ACHN (cell line): ENCODE measurements around the gene ELMOD3.
"Not testable (repeated sequence)": the region's sequence is repeated elsewhere in the genome, so short reads cannot be mapped to it uniquely, and the experiment has no call there.

ENCODE experiments used
- DNase-seq: peaks from one replicate; pipeline ENCODE4 v3.0.0-alpha.2; 2015
- in situ Hi-C: cut with HindIII; loops from 2 replicates; pipeline ENCODE4 v1.10.0; 2017; ENCODE audit warnings: low sequenced_read_pairs, low pct_ligation_motif_present, low pct_unique_long_range_greater_than_20kb

The ELMOD3 gene

DNA sequence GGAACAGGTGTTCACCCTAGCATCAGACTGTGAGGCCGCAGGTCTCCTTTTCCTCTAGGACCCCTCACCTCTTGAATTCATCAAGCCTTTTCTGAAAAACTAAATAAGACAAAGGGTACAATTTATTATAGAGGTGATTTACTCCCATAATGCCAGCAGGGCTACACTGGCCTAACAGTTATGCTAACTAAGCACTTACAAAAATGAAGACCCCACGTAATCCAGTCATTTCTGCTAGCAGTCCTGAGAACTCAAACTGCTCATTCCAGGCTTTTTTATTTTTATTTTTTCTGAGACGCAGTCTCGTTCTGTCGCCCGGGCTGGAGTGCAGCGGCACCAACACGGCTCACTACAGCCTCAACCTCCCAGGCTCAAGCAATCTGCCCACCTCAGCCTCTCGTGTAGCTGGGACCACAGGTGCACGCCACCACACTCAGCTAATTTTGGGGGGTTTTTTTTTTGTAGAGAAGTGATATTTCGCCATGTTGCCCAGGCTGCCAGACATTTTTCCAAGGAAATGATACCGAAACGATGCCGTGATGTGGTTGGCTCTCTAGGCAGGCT is 41.4 kb downstream of the ELMOD3 start:
- in situ Hi-C loops = no loop called here
- no peak for DNase-seq

DNA sequence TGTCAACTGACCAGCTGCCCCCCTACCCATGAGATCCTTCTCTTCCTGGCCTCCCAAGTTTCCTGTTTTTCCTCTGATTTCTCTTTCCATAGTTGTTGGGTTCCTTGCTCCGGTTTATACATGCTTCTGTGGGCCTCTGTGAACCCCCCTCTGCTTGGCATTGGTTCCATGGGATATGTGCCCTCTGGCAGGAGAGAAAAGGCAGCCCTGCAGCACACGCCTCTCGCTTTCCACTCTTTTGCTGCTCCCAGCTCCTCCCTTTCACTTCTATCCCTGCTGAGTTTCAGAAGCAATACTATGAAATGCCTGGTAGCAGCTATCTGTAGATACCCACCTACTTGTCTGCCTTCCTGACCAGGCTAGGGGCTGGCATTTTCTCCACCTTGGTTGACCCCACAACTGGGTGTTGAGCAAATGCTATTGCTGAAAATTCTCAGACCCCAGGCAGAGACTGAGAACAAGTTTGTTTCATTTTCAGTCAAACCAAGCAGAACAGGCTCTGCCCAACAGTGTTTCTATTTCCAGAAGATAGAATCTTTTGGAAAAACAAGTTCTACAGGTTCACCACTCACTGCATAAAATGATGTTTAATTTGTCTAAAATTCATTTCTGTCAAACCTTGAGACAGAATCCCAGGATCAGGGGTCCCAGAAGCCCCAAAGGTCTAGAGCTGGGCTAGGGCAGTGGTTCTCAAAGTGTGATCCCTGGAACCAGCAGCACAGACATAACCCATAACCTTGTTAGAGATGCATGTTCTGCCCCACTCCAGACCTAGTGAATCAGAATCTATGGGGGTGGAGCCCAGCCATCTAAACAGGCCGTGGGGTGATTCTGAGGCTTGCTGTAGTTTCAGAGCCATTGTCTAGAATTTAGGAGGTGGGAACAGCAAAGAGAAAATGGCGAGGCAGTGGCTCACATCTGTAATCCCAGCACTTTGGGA is 42.2 kb downstream of the ELMOD3 start:
- DNase-seq = no peak
- in situ Hi-C loops = no loop called here

DNA sequence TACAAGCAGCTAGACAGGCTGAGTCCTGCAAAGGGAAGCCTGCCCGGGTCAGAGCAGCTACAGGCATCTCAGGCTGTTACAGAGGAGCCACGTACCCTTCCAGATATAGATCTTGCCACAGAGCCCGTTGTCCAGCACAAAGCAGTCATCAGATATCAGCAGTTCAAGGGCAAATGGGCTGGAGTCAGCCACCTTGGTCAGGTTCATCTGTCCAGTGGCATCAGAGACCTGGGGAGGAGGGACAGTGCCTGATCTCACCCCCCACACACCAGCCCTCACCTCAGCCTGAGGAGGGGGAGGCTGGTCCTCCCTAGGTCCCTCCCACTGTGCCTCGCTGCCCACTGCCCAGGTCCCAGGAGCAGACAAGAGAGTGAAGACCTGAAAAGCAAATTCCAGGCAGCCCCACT is 43.4 kb downstream of the ELMOD3 start:
- in situ Hi-C loops = no loop called here
- DNase-seq = no peak

DNA sequence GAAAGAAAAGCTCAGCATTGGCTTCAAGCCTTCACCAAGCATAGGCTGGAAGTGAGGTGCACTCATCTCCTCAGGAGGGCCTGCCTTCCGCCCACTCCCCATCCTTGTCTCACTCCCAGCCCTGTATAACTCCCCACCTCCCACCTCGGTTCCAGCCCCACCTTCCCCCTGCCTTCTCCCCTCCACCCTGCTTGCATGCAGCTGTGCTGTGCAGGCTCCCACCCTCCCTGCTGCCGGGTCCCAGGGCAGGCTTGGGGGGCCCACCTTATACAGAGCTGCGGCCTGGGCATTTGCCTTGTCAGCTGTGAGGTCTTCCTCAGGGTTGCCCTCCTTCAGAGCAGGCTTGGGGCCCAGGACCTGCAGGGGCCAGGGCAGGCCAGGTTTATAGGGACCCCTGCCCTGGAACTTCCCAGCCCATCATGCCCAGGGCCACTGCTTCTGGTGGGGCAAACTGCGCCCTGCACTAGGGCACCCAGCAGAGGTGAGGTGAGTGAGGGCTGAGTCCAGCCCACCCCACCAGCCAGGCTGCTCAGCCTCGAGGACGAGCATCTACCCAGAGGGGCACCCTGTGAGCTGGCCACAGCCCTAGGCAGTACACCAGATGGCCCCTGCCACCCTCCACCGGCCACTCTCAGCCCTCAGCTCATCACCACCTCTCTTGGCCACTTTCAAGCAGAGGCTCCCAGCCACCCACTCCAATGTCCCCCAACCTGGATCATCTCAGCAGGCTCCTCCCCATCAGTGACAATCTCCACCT is 44.0 kb downstream of the ELMOD3 start:
- in situ Hi-C loops = no loop called here
- DNase-seq = no peak

DNA sequence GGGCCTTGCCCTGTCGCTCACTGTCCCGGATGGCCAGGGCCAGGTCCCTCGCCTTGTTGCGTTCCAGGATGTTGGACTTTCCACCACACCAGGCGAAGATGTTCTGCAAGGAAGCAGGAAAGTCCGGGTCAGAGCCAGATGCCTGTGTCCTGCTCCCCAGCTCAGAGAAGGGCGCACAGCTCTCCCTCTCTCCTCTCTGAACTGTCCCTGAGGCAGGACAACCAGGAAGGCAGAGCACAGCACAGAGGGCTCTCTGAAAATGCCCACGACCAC is 44.5 kb downstream of the ELMOD3 start:
- in situ Hi-C loops = no loop called here
- DNase-seq = no peak

DNA sequence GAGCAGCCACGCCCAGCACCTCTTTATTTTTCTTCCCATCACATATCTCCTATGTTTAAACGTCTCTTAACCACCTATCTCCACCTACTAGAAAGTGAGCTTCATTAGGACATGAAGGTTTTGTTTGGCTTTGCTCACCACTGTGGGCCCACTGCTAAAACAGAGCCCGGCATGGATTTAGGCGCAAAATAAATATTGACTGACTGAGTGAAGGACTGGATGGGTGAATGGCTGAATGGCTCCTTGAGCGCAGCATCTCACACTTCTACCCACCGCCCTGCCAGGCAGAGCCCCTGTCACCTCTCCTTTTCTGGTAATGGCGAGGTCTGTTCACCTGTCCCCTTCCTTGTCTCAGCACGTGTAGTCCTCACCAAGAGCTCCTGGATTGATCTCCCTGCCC is 45.5 kb downstream of the ELMOD3 start:
- DNase-seq = no peak
- in situ Hi-C loops = no loop called here

DNA sequence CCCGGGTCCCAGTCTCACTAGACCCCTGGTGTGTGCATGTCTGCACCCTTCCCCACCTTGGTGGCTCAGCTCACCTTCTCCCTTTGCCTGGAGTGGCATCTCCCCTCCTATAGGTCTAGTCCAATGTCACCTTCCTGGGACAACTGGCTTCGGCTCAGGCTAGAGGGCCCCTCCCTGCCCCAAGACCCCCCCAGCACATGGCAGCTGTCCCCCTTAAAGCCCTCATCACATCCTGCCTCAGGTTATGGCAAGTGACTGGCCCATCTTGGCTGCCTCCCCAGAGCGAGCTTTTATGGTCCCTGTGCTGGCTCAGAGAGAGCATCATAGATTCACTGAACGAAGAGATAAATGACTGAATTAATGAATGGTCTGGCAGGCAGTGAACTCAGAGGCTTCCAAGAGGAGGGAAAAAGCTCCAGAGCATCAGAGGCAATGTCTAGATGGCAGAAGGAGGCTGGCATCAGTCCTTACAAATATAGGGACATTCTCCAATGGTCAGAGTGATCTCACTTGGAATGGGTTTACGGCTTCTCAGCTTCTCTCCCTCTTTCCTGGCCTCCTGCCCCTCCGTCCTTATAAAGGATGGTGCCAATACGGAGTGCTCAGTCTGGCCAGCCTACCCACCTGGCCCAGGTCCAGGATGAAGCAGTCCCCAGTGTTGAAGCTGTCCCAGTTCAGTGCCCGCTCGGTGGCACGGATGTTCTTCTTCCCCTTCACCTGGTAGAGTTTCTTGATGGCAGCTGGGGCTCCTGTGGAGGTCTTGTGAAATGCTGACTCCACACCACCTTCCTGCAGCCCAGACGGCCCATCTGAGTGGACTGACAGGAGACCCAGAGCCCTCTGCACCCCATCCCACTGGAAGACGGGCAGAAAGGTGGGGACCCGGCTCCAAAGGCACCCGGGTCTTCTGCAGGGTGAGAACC is 46.2 kb downstream of the ELMOD3 start:
- in situ Hi-C loops = no loop called here
- no peak for DNase-seq

DNA sequence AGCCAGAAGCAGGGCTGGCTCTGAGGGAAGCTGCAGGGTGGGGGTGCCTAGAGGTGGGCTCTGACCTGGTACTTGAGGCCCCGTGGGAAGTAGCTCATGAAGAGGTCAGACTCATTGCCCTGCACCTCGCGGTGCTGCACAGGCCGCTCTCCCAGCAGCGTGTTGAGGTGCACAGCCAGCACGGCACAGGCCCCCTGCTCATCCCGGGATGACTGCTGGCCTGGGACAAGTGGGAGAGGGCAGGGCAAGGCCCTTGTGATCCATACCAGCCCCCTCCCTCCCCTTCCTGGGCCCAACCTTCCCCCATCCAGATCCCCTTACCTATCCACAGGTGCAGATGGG is 46.9 kb downstream of the ELMOD3 start:
- no peak for DNase-seq
- in situ Hi-C loops = no loop called here

DNA sequence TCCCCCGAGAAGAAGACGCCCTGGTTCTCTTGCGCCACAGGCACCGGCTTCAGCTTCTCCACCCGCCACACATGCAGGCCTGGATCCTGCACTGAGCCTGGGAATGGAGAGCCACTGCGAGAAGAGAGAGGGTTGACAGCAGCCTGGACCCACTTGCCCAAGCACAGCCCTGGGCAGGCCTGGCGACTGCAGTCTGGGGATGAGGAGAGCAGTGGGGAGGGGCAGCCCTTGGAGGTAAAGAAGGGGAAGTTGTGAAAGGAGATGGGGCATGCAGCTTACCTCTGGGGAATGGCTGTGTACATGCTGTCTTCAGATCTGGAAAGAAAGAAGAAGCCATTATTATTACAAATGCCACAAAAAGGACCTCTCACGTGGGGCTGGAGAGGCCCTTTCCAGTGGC is 47.3 kb downstream of the ELMOD3 start:
- in situ Hi-C loops = no loop called here

DNA sequence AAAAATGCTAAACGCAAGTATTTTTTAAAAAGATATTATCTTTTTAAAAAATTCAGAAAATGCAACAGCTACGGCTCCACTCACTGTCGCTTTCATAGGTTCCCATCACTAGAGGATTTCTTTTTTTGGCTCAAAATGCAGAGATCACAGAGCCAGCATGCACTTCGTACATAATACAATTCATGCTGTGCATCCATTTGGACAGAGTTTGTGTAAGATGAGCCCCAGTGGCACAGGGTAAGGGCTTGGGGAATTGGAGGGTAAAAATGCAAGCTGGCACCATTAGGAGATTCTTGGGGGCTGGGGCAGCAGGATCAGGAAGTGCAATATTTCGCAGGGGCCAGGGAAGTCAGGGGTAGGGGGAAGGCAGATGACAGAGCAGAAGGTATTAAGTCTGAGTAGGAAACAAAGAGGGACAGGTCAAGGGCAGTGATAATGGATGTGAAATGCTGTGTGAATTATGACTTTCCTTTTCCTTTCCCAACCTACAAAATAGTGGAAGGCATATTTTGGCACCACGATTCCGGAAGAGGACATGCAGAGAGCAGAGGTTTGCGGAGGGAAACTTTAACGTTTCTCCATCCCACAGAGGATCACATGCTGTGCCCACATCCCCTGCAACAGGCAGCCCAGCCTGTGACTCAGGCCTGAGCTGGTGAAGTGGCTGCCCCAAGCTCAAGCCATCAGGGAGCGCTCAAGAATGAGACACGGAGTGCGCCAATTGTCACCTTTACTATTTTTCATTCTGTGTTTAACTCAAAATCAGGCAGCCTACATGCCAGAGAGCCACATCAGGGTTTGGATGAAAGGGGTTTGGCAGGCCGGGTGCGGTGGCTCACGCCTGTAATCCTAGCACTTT is 50.9 kb downstream of the ELMOD3 start:
- in situ Hi-C loops = no loop called here
- peak; percentile 85 for DNase-seq

More for the DNA sequence above, 47.3 kb downstream of the ELMOD3 start:
- DNase-seq = no peak

DNA sequence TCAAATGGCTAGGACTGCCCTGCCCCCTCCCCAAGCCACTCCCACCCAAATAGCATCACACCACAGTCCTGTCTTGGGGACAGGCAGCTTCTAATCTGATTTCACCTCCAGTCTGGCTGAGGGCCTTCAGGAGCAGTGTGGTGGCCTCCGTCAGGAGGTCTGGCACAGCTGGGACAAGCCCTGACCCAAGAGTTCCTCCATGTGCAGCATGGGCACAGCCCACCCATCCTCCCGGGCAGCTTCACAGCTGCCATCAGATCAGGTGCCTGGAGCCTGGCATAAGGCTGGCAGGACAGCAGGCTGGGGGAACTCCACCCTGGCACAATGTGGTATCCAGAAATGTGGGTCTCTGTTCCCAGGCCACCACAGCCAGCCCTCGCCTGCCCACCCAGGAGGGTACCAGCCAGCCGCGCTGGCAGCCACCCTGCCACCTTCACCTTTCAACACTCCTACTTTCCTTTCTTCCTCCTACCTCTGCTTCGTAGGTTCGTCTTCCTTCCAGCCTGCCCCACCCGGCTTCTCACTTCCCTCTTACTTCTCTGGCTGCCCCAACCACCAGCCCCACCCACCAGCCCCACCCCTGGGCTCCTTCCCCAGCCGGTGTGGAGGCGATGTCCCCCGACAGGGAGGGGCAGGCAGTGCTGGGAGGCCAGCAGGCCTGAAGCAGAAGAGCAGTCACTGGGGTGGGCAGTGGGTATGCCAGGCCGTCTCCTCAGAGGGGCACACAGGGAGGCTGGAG is 55.4 kb downstream of the ELMOD3 start, which contains the start of gene CAPG:
Gene CAPG (minus strand): TSS at position 522 of the 739 bp plus-strand sequence. CDS start 8,221 bp downstream, outside the sequence.
- in situ Hi-C loops = no loop called here
- no peak for DNase-seq

DNA sequence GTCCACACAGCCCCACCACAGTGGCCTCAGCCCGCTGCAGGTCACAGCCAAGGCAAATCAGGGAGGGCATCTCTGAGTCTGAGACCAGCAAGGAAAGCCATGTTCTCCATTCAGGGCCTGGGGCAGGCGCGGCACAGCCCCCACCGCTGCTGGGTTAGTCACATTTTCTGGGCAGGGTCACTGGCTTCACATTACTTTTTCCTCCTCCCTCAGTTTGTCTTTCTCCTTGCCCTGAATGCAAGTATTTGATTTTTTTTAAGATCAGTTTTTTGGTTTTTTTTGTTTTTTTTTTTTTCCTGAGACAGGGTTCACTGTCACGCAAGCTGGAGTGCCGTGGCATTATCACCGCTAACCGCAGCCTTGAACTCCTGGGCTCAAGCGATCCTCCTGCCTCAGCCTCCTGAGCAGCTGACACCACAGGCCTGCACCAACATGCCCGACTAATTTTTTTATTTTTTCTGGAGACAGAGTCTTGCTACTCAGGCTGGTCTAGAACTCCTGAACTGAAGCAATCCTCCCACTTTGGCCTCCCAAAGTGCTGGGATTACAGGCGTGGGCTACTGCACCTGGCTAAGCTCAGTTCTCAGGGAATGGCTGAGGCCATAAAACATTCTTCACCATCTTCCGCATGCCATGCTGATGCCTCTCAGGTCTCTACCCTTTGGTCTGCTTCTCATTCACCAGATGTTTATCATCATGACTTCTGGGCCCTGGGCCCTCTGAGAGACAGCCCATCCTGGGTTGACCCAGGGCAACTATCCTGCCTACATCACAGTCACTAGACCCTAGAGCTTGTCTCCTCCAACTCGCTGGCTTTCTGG is 56.2 kb downstream of the ELMOD3 start:
- DNase-seq = no peak
- in situ Hi-C loops = no loop called here

DNA sequence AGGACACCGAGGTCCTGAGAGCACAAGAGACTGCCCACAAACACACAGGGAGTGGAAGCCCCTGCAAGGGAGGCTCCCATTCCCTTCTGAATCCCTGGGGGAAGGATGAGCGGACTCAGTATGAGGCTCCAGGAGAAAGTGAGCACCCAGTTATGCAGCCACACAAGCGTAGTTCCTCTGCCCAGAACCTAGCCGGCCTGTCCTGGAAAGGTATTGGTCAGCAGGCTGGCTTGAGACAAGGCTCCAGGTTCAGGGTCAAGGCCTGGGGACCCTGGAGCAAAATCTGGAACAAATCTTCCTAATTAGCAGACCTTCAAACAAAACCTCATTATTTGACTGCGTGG is 56.8 kb downstream of the ELMOD3 start:
- in situ Hi-C loops = no loop called here
- DNase-seq = no peak

DNA sequence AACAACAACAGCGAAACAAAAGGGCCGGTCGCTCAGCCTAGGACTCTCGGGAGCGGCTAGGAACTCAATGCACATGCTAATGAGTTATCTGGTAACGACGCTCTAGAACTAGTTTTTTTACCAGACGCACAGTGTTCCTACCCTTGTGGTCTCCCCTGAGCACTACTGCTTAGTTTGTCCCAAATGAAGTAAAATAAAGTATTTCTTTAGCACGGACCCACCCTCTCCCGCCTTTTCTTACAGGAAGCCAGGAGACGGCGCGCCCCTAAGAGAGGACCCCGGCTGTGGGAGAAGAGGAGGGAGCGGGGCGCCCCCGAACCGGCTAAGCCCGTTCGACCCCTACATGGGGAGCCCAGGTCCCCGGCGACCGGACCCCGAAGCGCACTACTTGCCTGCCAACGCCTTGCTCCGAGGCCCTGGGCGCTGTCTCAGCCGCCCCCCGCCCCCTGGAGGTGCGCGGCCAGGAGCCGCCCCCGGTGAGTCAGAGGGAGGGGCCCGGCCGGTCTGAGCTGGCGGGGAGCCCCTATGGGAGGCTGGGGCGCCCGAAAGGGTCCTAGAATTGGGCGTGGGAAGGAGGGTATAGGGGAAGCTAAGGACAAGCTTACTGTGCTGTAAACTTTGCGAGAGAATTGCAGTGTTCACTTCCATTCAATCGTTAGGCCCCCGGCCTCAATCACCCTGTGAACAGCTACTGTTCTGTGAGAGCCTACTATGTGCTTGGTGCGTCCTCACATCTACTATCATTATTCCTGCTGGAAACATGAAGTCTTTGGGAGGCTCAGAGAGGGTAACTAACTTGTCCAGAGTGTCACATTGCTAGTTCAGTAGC is 59.2 kb downstream of the ELMOD3 start:
- peak; percentile 71 for DNase-seq
- in situ Hi-C loops = no loop called here

DNA sequence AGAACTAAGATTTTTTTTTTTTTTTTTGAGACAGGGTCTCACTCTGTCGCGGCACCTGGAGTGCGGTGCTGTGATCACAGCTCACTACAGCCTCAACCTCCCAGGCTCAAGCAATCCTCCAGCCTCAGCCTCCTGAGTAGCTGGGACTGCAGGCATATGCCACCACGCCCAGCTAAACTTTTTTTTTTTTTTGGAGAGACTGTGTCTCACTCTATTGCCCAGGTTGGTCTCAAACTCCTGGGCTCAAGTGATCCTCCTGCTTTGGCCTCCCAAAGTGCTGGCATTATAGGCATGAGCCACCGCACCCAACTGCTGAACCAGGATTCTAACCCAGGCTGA is 59.8 kb downstream of the ELMOD3 start:
- DNase-seq, in situ Hi-C loops: not testable (repeated sequence)
